ENCODE results near the gene MCAT.

DNA sequence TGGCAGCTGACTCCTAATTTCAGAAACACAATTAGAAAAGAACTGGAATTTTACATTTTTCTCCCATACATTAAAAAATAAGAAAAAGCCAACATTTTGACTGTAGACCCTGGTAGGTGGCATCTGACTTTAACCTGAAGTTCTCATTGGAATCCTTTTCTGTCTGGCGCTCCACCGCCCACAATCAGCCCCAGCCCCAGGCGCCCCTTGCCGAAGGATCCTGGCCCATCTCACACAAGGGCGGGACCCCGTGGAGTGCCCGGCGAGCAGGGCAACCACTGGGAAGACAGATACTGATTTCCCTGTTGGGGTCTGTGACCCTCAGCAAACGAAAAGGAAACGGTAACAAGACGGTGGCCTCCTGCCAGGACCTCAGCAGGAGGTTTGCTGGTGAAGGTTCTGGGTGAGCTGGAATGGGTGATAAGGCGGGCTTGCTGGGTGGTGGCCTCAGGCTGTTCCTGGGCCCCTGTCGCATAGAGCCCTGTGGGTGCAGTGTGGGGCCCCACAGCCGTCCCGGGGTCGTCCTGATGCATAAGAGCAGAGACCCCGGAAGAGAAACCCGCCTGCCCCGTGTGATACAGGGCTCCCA lies 23.9 kb upstream of the MCAT start:
- TF ChIP-seq, protein P1, sequence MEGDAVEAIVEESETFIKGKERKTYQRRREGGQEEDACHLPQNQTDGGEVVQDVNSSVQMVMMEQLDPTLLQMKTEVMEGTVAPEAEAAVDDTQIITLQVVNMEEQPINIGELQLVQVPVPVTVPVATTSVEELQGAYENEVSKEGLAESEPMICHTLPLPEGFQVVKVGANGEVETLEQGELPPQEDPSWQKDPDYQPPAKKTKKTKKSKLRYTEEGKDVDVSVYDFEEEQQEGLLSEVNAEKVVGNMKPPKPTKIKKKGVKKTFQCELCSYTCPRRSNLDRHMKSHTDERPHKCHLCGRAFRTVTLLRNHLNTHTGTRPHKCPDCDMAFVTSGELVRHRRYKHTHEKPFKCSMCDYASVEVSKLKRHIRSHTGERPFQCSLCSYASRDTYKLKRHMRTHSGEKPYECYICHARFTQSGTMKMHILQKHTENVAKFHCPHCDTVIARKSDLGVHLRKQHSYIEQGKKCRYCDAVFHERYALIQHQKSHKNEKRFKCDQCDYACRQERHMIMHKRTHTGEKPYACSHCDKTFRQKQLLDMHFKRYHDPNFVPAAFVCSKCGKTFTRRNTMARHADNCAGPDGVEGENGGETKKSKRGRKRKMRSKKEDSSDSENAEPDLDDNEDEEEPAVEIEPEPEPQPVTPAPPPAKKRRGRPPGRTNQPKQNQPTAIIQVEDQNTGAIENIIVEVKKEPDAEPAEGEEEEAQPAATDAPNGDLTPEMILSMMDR (IDR thresholded peaks at IDR 0.05; ENCODE audit: extremely low read depth in 1 of 2, insufficient read depth in 1 of 2, low read depth in 1 of 2, low read length in 2 of 2), result no peak
- no peak for TF ChIP-seq POLR2A (IDR thresholded peaks at IDR 0.05; ENCODE audit: low read depth, low read length)

Data from endothelial cell of umbilical vein (primary cell).